ENCODE data around the gene MAGED1. TPM values are rescaled to one million over a fixed set of nuclear protein-coding genes. Genes with fewer than 3 reads are reported as not detected.

Gene MAGED1
- total and polyA plus RNA-seq, 2 experiments from 2014 or later: 60.8 to 89.8 TPM

DNA sequence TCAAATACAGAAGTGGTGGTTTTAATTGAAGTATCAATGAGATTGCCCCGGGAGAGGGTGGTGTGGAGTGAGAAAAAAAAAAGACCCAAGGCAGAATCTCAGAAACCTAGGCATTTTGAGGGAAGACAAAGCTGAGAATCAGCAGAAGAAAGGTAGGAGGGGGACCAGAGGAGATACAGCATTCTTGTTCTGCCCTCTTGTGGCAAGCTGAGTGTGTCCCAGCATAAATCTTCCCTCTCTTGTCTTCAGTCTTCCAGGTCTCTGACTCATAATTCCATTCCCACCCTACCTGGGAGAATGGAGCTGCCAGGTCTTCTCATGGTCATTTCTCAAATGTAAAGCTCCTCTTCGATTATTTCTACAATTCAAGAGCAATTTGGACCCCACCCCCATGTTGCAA lies 32.7 kb upstream of the MAGED1 start:
- DNase-seq (ENCODE audit: low spot score) (peak; percentile 65), ATAC-seq (peak; percentile 89)
- Mint-ChIP-seq H3K4me1 (peaks cover 16% of the 10 kb centered on the region; the same call in 2 of the 3 replicates), H3K27ac (no peak overlapping the region), H3K36me3 (ENCODE audit: low read depth) (peaks cover 40% of the 10 kb centered on the region), H3K4me3 (no peak overlapping the region), H3K27me3 (ENCODE audit: insufficient read depth, low read depth, poor library complexity) (no peaks in the 10 kb centered on the region), H3K9me3 (peaks cover 21% of the 10 kb centered on the region)
- no peak overlapping the region for H3K4me2 ChIP-seq
- H3K27ac ChIP-seq (ENCODE audit: low read depth): 0 out of 2 replicates have a peak overlapping the region, but pooled peaks have one; percentile 69
- H3F3A ChIP-seq (replicated peaks; ENCODE audit: low read depth): no peaks in the 10 kb centered on the region
- no peaks in the 10 kb centered on the region for H3K36me3 ChIP-seq (ENCODE audit: insufficient read depth)
- H4K20me1 ChIP-seq (replicated peaks; ENCODE audit: insufficient read depth): peaks cover 3% of the 10 kb centered on the region
- peaks cover 84% of the 10 kb centered on the region for H3K79me2 ChIP-seq (replicated peaks; ENCODE audit: insufficient read depth)
- H2AFZ ChIP-seq: no peak overlapping the region
- no peak overlapping the region for H3K4me3 ChIP-seq
- H3K27me3 ChIP-seq (ENCODE audit: insufficient read depth): no peaks in the 10 kb centered on the region
- H3K4me1 ChIP-seq (ENCODE audit: insufficient read depth): peaks cover 3% of the 10 kb centered on the region; the same call in 1 of the 2 replicates
- TF ChIP-seq EZH2 (IDR thresholded peaks at IDR 0.05; ENCODE audit: low read depth, unreplicated experiment) (no peak), POLR2AphosphoS5 (IDR thresholded peaks at IDR 0.05; ENCODE audit: low read depth) (no peak)
- TF ChIP-seq, protein P1, sequence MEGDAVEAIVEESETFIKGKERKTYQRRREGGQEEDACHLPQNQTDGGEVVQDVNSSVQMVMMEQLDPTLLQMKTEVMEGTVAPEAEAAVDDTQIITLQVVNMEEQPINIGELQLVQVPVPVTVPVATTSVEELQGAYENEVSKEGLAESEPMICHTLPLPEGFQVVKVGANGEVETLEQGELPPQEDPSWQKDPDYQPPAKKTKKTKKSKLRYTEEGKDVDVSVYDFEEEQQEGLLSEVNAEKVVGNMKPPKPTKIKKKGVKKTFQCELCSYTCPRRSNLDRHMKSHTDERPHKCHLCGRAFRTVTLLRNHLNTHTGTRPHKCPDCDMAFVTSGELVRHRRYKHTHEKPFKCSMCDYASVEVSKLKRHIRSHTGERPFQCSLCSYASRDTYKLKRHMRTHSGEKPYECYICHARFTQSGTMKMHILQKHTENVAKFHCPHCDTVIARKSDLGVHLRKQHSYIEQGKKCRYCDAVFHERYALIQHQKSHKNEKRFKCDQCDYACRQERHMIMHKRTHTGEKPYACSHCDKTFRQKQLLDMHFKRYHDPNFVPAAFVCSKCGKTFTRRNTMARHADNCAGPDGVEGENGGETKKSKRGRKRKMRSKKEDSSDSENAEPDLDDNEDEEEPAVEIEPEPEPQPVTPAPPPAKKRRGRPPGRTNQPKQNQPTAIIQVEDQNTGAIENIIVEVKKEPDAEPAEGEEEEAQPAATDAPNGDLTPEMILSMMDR (conservative IDR thresholded peaks at IDR 0.05; ENCODE audit: low read depth in 2 of 2): peak; percentile 53 to 76
- H3K9me2 ChIP-seq (ENCODE audit: insufficient read depth): no peaks in the 10 kb centered on the region

DNA sequence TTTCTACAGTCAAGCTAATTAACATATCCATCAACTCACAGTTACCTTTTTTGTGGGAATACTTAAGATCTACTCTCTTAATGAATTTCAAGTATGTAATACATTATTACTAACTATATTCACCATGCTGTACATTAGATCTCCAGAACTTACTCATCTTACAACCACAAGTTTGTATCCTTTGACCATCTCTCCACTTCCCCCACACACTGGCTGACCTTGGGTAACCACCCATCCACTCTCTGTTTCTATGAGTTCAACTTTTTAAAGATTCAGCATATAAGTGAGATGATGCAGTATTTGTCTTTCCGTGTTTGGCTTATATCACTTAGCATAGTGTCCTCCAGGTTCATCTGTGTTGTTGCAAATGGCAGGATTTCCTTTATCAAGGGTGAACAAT lies 30.5 kb upstream of the MAGED1 start:
- Histone ChIP-seq H3K9me2 (ENCODE audit: insufficient read depth) (no peaks in the 10 kb centered on the region), H3K27me3 (ENCODE audit: insufficient read depth) (no peaks in the 10 kb centered on the region), H3K4me1 (ENCODE audit: insufficient read depth) (peaks cover 3% of the 10 kb centered on the region; the same call in 1 of the 2 replicates), H3K27ac (ENCODE audit: low read depth) (no peak overlapping the region), H2AFZ (no peak overlapping the region), H3K4me3 (no peak overlapping the region), H3K36me3 (ENCODE audit: insufficient read depth) (no peaks in the 10 kb centered on the region), H3K79me2 (replicated peaks; ENCODE audit: insufficient read depth) (peaks cover 84% of the 10 kb centered on the region), H3K4me2 (no peak overlapping the region), H3F3A (replicated peaks; ENCODE audit: low read depth) (no peaks in the 10 kb centered on the region), H4K20me1 (replicated peaks; ENCODE audit: insufficient read depth) (peaks cover 3% of the 10 kb centered on the region)
- H3K4me3 Mint-ChIP-seq: no peak overlapping the region
- ATAC-seq (no peak), DNase-seq (ENCODE audit: low spot score) (no peak)
- H3K36me3 Mint-ChIP-seq (ENCODE audit: low read depth): peaks cover 26% of the 10 kb centered on the region; the same call in 2 of the 3 replicates
- no peaks in the 10 kb centered on the region for H3K27me3 Mint-ChIP-seq (ENCODE audit: insufficient read depth, low read depth, poor library complexity)
- H3K27ac Mint-ChIP-seq: no peak overlapping the region
- TF ChIP-seq, protein P2, sequence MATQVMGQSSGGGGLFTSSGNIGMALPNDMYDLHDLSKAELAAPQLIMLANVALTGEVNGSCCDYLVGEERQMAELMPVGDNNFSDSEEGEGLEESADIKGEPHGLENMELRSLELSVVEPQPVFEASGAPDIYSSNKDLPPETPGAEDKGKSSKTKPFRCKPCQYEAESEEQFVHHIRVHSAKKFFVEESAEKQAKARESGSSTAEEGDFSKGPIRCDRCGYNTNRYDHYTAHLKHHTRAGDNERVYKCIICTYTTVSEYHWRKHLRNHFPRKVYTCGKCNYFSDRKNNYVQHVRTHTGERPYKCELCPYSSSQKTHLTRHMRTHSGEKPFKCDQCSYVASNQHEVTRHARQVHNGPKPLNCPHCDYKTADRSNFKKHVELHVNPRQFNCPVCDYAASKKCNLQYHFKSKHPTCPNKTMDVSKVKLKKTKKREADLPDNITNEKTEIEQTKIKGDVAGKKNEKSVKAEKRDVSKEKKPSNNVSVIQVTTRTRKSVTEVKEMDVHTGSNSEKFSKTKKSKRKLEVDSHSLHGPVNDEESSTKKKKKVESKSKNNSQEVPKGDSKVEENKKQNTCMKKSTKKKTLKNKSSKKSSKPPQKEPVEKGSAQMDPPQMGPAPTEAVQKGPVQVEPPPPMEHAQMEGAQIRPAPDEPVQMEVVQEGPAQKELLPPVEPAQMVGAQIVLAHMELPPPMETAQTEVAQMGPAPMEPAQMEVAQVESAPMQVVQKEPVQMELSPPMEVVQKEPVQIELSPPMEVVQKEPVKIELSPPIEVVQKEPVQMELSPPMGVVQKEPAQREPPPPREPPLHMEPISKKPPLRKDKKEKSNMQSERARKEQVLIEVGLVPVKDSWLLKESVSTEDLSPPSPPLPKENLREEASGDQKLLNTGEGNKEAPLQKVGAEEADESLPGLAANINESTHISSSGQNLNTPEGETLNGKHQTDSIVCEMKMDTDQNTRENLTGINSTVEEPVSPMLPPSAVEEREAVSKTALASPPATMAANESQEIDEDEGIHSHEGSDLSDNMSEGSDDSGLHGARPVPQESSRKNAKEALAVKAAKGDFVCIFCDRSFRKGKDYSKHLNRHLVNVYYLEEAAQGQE (IDR thresholded peaks at IDR 0.05; ENCODE audit: unreplicated experiment): no peak
- TF ChIP-seq, protein P1 (conservative IDR thresholded peaks at IDR 0.05; ENCODE audit: low read depth in 2 of 2): no peak
- no peak for TF ChIP-seq STAT1 (IDR thresholded peaks at IDR 0.05; ENCODE audit: unreplicated experiment)
- TF ChIP-seq EZH2 (IDR thresholded peaks at IDR 0.05; ENCODE audit: low read depth, unreplicated experiment): no peak
- no peak for TF ChIP-seq EZH2phosphoT487 (IDR thresholded peaks at IDR 0.05; ENCODE audit: unreplicated experiment)
- no peak for TF ChIP-seq ZNF331 (CRISPR knock-in tag; IDR thresholded peaks at IDR 0.05; ENCODE audit: low read depth)
- no peak for TF ChIP-seq JUNB (IDR thresholded peaks at IDR 0.05; ENCODE audit: unreplicated experiment)
- no peak for TF ChIP-seq NANOG (IDR thresholded peaks at IDR 0.05; ENCODE audit: borderline replicate concordance)
- TF ChIP-seq POLR2AphosphoS5 (IDR thresholded peaks at IDR 0.05; ENCODE audit: low read depth): no peak
- TF ChIP-seq, protein P3, sequence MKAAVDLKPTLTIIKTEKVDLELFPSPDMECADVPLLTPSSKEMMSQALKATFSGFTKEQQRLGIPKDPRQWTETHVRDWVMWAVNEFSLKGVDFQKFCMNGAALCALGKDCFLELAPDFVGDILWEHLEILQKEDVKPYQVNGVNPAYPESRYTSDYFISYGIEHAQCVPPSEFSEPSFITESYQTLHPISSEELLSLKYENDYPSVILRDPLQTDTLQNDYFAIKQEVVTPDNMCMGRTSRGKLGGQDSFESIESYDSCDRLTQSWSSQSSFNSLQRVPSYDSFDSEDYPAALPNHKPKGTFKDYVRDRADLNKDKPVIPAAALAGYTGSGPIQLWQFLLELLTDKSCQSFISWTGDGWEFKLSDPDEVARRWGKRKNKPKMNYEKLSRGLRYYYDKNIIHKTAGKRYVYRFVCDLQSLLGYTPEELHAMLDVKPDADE (IDR thresholded peaks at IDR 0.05): no peak
- TF ChIP-seq ZNF114 (CRISPR knock-in tag; IDR thresholded peaks at IDR 0.05): no peak
- no peak for TF ChIP-seq CREB1 (CRISPR knock-in tag; IDR thresholded peaks at IDR 0.05; ENCODE audit: low read depth)
- H3K9me3 Mint-ChIP-seq: peaks cover 3% of the 10 kb centered on the region; the same call in 1 of the 3 replicates
- H3K4me1 Mint-ChIP-seq: peaks cover 18% of the 10 kb centered on the region; the same call in 2 of the 3 replicates

Measured in GM23338 (cell line).